Measurements from ENCODE around the gene WWOX. TPM values are rescaled to one million over a fixed set of nuclear protein-coding genes. Genes with fewer than 3 reads are reported as not detected.
A peak's percentile ranks its signal among the peaks of the same experiment; 100 is the strongest.

The WWOX gene
- total RNA-seq, 5 donors from 2014 or later (not counting 1 experiment from before 2014, with no cell fraction given): 21.2 to 26.0 (median 22.6) TPM

DNA sequence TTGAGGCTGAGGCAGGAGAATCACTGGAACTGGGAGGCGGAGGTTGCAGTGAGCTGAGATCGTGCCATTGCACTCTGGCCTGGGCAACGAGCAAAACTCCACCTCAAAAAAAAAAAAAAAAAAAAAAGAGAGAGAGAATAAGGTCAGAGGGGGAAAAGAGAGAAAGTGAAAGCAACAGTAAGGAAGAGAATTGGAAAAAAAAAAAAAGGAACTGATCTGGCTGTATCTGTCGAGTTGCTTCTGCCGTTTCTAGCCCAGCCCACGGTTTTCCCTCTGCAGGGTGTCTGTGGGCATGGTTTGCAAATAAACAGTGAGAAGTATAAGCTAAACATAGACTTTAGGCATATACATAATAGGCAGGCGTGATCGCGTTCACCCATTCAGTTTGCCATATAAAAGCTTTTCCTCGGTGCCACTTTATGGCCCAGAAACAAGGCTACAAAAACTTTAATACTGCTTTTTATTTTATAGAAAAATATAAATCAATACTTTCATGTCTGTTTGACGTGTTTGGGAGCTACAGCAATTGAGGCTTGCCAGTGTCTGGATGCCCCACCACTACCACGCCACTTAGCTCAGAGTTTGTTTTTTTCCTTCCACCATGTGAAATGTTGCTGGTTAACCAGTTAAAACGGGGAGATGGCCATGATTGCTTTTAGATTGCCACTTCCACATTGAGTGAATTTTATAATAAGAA is 1064.4 kb downstream of the WWOX start:
- H3K27ac Mint-ChIP-seq: no peak overlapping the region
- no peak for ATAC-seq (replicated peaks in 1 of 4)
- no peaks in the 10 kb centered on the region for H3K36me3 ChIP-seq (ENCODE audit: control insufficient read depth in 2 of 2, extremely low read depth in 1 of 2, insufficient read depth in 1 of 2, low read length in 1 of 2)
- no peak for DNase-seq
- ChIA-PET POLR2A (interaction anchor here in 1 of 2 donors (0.7 kb wide), 1 partner anchor 55 kb away, joined by 4 read pairs; no protein-coding TSS in a partner anchor), CTCF (no interaction called here)
- H3K27me3 Mint-ChIP-seq: peaks cover 0 to 4% of the 10 kb centered on the region in 2 donors
- H3K4me1 ChIP-seq (ENCODE audit: control insufficient read depth in 1 of 2, extremely low read depth in 1 of 2, insufficient read depth in 2 of 2, low read length in 2 of 2): peaks cover under 1 to 12% of the 10 kb centered on the region in 2 experiments
- peak overlapping the region; percentile 16 to 65 for H3K4me3 ChIP-seq (ENCODE audit: control insufficient read depth in 1 of 2, extremely low read depth in 1 of 2, low read length in 1 of 2)
- WGBS (ENCODE audit: insufficient coverage): no CpG with 5 or more reads among the region's 13 CpGs
- peak overlapping the region; percentile 68 to 77 (median 70) for H3K4me3 Mint-ChIP-seq
- peaks cover 6% of the 10 kb centered on the region for H3K36me3 Mint-ChIP-seq
- no peaks in the 10 kb centered on the region for H3K27me3 ChIP-seq (replicated peaks in 1 of 2; ENCODE audit: control insufficient read depth in 2 of 2, extremely low read depth in 1 of 2, insufficient read depth in 2 of 2, low read length in 1 of 2)
- no peaks in the 10 kb centered on the region for H3K9me3 ChIP-seq
- peaks cover 7 to 9% (median 9%) of the 10 kb centered on the region in 3 donors for H3K9me3 Mint-ChIP-seq
- H3K27ac ChIP-seq (ENCODE audit: low read length): no peak overlapping the region
- peaks cover 3 to 14% (median 12%) of the 10 kb centered on the region in 3 donors for H3K4me1 Mint-ChIP-seq

DNA sequence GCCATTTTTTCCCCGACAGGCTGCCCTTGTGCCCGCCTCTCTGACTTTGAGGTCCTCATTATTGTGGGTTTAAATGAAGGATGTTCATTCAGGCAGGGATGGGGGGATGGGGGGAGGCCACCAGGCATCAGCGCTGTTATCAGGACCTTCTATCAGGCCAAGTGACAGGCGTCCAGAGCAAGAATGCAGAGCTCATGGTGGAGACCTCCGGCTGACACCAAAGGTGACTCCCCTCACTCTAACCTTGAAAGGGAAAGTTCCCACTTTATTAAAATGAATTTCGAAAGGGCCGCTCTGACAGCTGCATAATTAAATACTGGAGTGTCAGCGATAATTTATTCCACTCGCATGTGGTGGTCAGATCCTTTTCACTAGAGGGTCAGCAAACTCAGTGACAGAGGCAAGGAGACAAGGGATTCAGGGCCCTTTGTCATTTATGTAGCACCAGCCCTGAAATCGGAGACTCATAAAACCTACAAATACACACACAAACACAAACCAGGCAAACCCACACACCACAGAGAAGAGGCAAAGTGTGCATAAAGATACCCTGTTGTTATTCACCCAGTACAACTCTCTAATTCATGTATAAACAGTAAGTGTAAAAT is 1065.0 kb downstream of the WWOX start:
- Mint-ChIP-seq H3K27ac (no peak overlapping the region), H3K4me1 (peaks cover 8 to 16% (median 12%) of the 10 kb centered on the region in 3 donors), H3K9me3 (peaks cover 7 to 9% (median 9%) of the 10 kb centered on the region in 3 donors), H3K4me3 (peak overlapping the region in 1 of 3 donors; percentile 77), H3K36me3 (peaks cover 6% of the 10 kb centered on the region), H3K27me3 (peaks cover 0 to 4% of the 10 kb centered on the region in 2 donors)
- POLR2A ChIA-PET: interaction anchor here in 1 of 2 donors (0.7 kb wide), 1 partner anchor 54 kb away, joined by 4 read pairs; no protein-coding TSS in a partner anchor
- Histone ChIP-seq H3K4me1 (ENCODE audit: control insufficient read depth in 1 of 2, extremely low read depth in 1 of 2, insufficient read depth in 2 of 2, low read length in 2 of 2) (peaks cover 7 to 12% of the 10 kb centered on the region in 2 experiments), H3K27ac (ENCODE audit: low read length) (no peak overlapping the region), H3K9me3 (no peaks in the 10 kb centered on the region), H3K4me3 (ENCODE audit: control insufficient read depth in 1 of 2, extremely low read depth in 1 of 2, low read length in 1 of 2) (peak overlapping the region in 1 of 2 donors; percentile 65), H3K36me3 (ENCODE audit: control insufficient read depth in 2 of 2, extremely low read depth in 1 of 2, insufficient read depth in 1 of 2, low read length in 1 of 2) (no peaks in the 10 kb centered on the region), H3K27me3 (replicated peaks in 1 of 2; ENCODE audit: control insufficient read depth in 2 of 2, extremely low read depth in 1 of 2, insufficient read depth in 2 of 2, low read length in 1 of 2) (no peaks in the 10 kb centered on the region)
- CTCF ChIA-PET: no interaction called here
- 93% methylated on average over 3 of the region's 10 CpGs for WGBS (ENCODE audit: insufficient coverage)
- DNase-seq: no peak
- ATAC-seq (replicated peaks in 1 of 4): no peak

DNA sequence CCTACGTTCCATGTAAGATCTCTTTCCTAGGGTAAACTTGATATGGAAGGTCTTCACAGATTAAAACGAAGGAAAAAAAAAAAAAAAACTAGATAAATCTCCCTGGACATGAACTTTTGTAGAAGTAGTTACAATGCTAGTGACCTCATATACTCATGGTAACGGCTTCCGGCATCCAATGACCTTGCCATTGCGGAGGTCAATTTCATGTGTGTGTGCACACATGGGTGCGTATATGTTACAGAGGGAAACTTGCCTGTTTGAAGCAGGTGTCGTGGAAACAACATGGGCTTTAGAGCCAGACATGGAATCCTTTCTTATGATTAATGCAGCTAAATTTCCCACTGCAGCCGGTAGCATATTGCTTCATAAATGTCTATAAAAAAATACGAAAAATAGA is 1065.6 kb downstream of the WWOX start:
- no peaks in the 10 kb centered on the region for H3K36me3 ChIP-seq (ENCODE audit: control insufficient read depth in 2 of 2, extremely low read depth in 1 of 2, insufficient read depth in 1 of 2, low read length in 1 of 2)
- ATAC-seq (replicated peaks in 1 of 4) (no peak), DNase-seq (no peak)
- H3K9me3 Mint-ChIP-seq: peaks cover 7 to 9% (median 9%) of the 10 kb centered on the region in 3 donors
- H3K27ac ChIP-seq (ENCODE audit: low read length): no peak overlapping the region
- no peak overlapping the region for H3K27ac Mint-ChIP-seq
- H3K4me3 ChIP-seq (ENCODE audit: control insufficient read depth in 1 of 2, extremely low read depth in 1 of 2, low read length in 1 of 2): no peak overlapping the region
- no peaks in the 10 kb centered on the region for H3K27me3 ChIP-seq (replicated peaks in 1 of 2; ENCODE audit: control insufficient read depth in 2 of 2, extremely low read depth in 1 of 2, insufficient read depth in 2 of 2, low read length in 1 of 2)
- no peaks in the 10 kb centered on the region for H3K9me3 ChIP-seq
- WGBS (ENCODE audit: insufficient coverage): no CpG with 5 or more reads among the region's 9 CpGs
- no peak overlapping the region for H3K4me3 Mint-ChIP-seq
- peaks cover 8 to 12% of the 10 kb centered on the region in 2 experiments for H3K4me1 ChIP-seq (ENCODE audit: control insufficient read depth in 1 of 2, extremely low read depth in 1 of 2, insufficient read depth in 2 of 2, low read length in 2 of 2)
- H3K27me3 Mint-ChIP-seq: peaks cover 0 to 4% of the 10 kb centered on the region in 2 donors
- POLR2A ChIA-PET: interaction anchor here in 1 of 2 donors (0.7 kb wide), 1 partner anchor 60 kb away, joined by 3 read pairs; no protein-coding TSS in a partner anchor
- peaks cover 6% of the 10 kb centered on the region for H3K36me3 Mint-ChIP-seq
- peaks cover 8 to 16% (median 12%) of the 10 kb centered on the region in 3 donors for H3K4me1 Mint-ChIP-seq
- CTCF ChIA-PET: no interaction called here

DNA sequence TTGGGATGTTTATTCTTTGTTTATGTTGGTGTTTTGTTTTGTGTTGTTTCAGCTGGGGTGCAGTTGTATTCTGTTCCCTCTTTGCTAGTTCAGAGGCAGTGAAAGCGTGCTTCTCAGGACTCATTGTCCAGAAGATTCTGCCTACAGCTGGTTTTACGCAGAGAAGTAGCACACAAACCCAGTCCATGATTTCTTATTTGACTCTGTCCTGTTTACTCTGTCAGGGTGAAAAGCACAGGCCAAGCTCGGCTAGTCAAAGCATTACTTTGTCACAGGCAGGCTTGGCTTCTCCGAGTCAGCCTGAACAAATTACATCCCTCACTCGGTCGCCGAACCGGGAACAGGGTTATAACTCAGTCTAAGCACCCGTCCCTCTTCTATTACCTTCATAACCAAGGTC is 1066.1 kb downstream of the WWOX start:
- Histone ChIP-seq H3K36me3 (ENCODE audit: control insufficient read depth in 2 of 2, extremely low read depth in 1 of 2, insufficient read depth in 1 of 2, low read length in 1 of 2) (no peaks in the 10 kb centered on the region), H3K4me1 (ENCODE audit: control insufficient read depth in 1 of 2, extremely low read depth in 1 of 2, insufficient read depth in 2 of 2, low read length in 2 of 2) (peaks cover 8 to 12% of the 10 kb centered on the region in 2 experiments), H3K27me3 (replicated peaks in 1 of 2; ENCODE audit: control insufficient read depth in 2 of 2, extremely low read depth in 1 of 2, insufficient read depth in 2 of 2, low read length in 1 of 2) (no peaks in the 10 kb centered on the region), H3K4me3 (ENCODE audit: control insufficient read depth in 1 of 2, extremely low read depth in 1 of 2, low read length in 1 of 2) (no peak overlapping the region), H3K27ac (ENCODE audit: low read length) (no peak overlapping the region), H3K9me3 (no peaks in the 10 kb centered on the region)
- H3K27me3 Mint-ChIP-seq: peaks cover 0 to 4% of the 10 kb centered on the region in 2 donors
- H3K36me3 Mint-ChIP-seq: peaks cover 6% of the 10 kb centered on the region
- H3K27ac Mint-ChIP-seq: no peak overlapping the region
- ChIA-PET CTCF (no interaction called here), POLR2A (interaction anchor here in 1 of 2 donors (0.7 kb wide), 1 partner anchor 60 kb away, joined by 3 read pairs; no protein-coding TSS in a partner anchor)
- DNase-seq (no peak), ATAC-seq (replicated peaks in 1 of 4) (no peak)
- H3K4me3 Mint-ChIP-seq: no peak overlapping the region
- H3K9me3 Mint-ChIP-seq: peaks cover 7 to 9% (median 9%) of the 10 kb centered on the region in 3 donors
- 92% methylated on average over 9 of the region's 9 CpGs for WGBS (ENCODE audit: insufficient coverage)
- peaks cover 8 to 16% (median 12%) of the 10 kb centered on the region in 3 donors for H3K4me1 Mint-ChIP-seq

DNA sequence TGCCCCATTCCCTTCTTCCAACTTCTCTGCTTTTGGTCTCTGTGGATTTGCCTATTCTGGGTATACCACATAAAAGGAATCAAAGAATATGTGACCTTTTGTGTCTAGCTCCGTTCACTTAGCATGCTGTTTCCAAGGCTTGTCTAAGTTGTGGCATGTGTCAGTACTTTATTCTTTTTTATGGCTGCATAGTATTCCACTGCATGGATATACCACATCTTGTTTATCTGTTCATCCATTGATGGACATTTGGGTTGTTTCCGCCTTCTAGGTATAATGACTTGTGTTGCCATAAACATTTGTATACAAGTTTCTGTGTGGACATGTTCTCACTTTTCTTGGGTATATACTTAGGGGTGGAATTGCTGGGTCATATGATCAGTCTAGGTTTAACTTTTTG is 1068.4 kb downstream of the WWOX start:
- H3K4me1 Mint-ChIP-seq: peaks cover 7 to 14% (median 10%) of the 10 kb centered on the region in 3 donors
- CTCF ChIA-PET: no interaction called here
- WGBS (ENCODE audit: insufficient coverage): no CpG with 5 or more reads among the region's 2 CpGs
- ATAC-seq (replicated peaks in 1 of 4) (no peak), DNase-seq (no peak)
- Histone ChIP-seq H3K36me3 (ENCODE audit: control insufficient read depth in 2 of 2, extremely low read depth in 1 of 2, insufficient read depth in 1 of 2, low read length in 1 of 2) (no peaks in the 10 kb centered on the region), H3K4me3 (ENCODE audit: control insufficient read depth in 1 of 2, extremely low read depth in 1 of 2, low read length in 1 of 2) (no peak overlapping the region), H3K27me3 (replicated peaks in 1 of 2; ENCODE audit: control insufficient read depth in 2 of 2, extremely low read depth in 1 of 2, insufficient read depth in 2 of 2, low read length in 1 of 2) (no peaks in the 10 kb centered on the region), H3K27ac (ENCODE audit: low read length) (no peak overlapping the region), H3K9me3 (no peaks in the 10 kb centered on the region), H3K4me1 (ENCODE audit: control insufficient read depth in 1 of 2, extremely low read depth in 1 of 2, insufficient read depth in 2 of 2, low read length in 2 of 2) (peaks cover 8 to 12% of the 10 kb centered on the region in 2 experiments)
- H3K4me3 Mint-ChIP-seq: no peak overlapping the region
- no peak overlapping the region for H3K27ac Mint-ChIP-seq
- peaks cover 0 to 4% of the 10 kb centered on the region in 2 donors for H3K27me3 Mint-ChIP-seq
- peaks cover 7 to 9% (median 9%) of the 10 kb centered on the region in 3 donors for H3K9me3 Mint-ChIP-seq
- peaks cover 6% of the 10 kb centered on the region for H3K36me3 Mint-ChIP-seq
- POLR2A ChIA-PET: no interaction called here

DNA sequence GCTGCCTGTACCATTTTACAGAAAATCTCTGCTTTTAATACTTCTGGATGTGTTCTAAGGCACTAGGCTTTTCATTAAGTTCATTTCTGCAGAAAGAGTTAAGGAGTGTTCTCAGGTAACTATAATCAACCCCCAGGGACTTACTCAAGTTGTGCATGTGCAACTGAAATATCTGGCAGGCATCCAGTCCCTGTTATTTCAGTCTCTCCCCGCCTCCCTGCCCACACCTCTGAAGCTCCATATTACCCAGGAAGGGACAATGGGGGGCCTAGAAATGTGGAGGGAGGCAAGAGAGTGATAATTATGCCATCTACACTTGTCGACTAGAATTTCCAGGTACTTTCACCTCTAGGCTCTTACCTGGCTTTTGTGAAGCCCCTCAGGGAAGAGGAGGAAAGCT is 1068.9 kb downstream of the WWOX start:
- POLR2A ChIA-PET: no interaction called here
- Mint-ChIP-seq H3K27ac (no peak overlapping the region), H3K4me3 (no peak overlapping the region), H3K4me1 (peaks cover 5 to 11% (median 6%) of the 10 kb centered on the region in 3 donors), H3K9me3 (peaks cover 7 to 9% (median 9%) of the 10 kb centered on the region in 3 donors), H3K36me3 (peaks cover 6% of the 10 kb centered on the region), H3K27me3 (peaks cover 0 to 4% of the 10 kb centered on the region in 2 donors)
- no peak overlapping the region for H3K27ac ChIP-seq (ENCODE audit: low read length)
- no CpG with 5 or more reads among the region's 2 CpGs for WGBS (ENCODE audit: insufficient coverage)
- no peaks in the 10 kb centered on the region for H3K9me3 ChIP-seq
- H3K4me1 ChIP-seq (ENCODE audit: control insufficient read depth in 1 of 2, extremely low read depth in 1 of 2, insufficient read depth in 2 of 2, low read length in 2 of 2): peaks cover 8 to 12% of the 10 kb centered on the region in 2 experiments
- DNase-seq: no peak
- CTCF ChIA-PET: no interaction called here
- no peaks in the 10 kb centered on the region for H3K27me3 ChIP-seq (replicated peaks in 1 of 2; ENCODE audit: control insufficient read depth in 2 of 2, extremely low read depth in 1 of 2, insufficient read depth in 2 of 2, low read length in 1 of 2)
- no peak for ATAC-seq (replicated peaks in 1 of 4)
- H3K36me3 ChIP-seq (ENCODE audit: control insufficient read depth in 2 of 2, extremely low read depth in 1 of 2, insufficient read depth in 1 of 2, low read length in 1 of 2): no peaks in the 10 kb centered on the region
- no peak overlapping the region for H3K4me3 ChIP-seq (ENCODE audit: control insufficient read depth in 1 of 2, extremely low read depth in 1 of 2, low read length in 1 of 2)
